Limb (tissue), 2 donors: ENCODE measurements around the gene HDAC5.
A peak's percentile ranks its signal among the peaks of the same experiment; 100 is the strongest.
"Not testable (repeated sequence)": the region's sequence is repeated elsewhere in the genome, so short reads cannot be mapped to it uniquely, and the experiment has no call there.

Source experiments
- DNase-seq, 2 donors: peaks; one replicate each; pipeline ENCODE4 v3.0.0-alpha.2; 2016; ENCODE audit errors: extremely low spot score in 2 of 2

The HDAC5 gene

DNA sequence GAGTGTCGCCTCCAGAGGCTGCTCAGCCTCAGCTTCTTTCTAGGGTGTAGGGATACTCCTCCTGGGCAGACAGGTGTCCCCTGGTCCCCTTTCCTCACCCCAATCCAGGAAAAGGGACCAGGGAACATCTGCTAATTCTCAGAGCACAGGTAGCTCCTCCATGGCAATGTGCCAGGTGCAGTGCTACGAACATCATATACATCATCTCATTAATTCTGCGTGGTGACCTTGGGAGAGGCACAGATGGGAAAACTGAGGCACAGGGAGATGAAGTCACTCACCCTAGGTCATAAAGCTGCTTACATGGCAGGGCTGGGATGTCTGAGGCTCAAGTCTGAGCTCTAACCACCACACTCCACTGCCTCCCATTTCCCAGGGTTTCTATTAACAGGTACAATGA, 11.7 kb downstream of the HDAC5 start:
- DNase-seq, result no peak

DNA sequence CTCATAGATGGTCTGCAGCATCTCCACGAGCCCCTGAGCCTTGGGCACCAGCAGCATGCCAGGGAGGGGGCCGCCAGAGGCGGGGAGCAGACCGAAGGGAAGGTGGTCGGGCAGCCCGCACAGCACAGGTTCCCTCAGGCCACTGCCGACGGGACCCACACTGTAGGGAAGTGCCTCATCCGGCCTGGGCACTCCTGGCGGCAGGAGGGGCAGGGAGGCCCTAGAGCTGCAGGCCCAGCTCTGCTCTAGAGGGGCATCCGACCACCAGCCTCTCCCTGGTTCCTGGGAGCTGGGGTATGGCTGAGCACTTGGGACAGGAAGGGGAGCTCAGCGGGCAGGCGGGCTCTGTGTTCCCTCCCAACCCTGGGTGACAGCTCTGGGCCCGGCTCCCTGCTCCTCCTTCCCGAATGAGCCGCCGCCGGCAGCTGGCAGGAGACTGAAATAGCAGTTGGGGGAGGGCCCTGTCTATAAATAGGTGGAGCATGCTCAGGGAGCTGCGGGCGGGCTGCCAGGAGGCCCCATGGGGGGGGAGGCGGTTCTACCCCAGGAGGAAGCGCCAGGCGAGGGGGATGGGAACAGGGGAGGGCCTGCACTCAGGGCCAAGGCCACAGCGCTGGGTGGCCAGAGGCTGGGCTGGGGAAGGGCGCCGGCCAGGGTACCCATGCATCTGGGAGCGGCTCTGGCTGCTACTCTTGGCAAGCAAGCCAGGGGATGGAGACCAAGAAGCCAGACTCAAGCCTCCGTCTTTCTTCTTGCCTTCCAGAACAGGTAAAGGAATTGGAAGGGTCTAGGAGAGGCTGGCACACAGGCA, 12.4 kb downstream of the HDAC5 start:
- DNase-seq, result peak; percentile 94 to 96

DNA sequence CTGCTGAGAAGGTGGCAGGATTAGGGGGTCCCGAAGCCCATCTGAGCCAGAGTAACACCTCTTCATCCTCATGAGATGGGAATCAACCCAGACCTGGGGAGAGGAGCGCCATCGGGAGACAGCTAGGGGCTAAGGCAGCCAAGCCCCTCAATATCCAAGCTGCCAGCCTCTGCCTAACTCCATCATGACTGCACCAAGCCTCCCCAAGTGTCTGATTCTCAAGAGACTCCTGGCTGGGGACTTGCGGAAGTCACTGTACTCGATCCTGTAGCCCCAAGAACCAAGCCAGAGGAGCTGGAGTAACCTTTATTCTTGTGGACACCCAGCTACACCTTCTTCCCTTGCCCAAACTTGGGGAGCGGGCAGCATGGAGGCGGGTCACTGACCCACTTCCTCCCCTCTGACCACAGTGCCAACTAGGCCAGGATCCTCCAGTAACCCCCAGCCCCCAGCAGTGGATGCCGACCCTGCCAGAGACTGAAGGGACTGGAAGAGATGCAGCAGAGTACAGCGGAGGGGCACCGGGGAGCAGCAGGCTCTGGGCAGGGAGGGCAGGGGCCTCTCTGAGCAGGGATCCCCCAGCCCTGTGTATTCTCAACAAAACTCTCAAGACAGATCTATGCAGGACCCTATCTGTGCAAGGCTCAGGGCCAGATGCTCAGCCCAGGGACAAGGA, 13.3 kb downstream of the HDAC5 start:
- DNase-seq, result no peak

DNA sequence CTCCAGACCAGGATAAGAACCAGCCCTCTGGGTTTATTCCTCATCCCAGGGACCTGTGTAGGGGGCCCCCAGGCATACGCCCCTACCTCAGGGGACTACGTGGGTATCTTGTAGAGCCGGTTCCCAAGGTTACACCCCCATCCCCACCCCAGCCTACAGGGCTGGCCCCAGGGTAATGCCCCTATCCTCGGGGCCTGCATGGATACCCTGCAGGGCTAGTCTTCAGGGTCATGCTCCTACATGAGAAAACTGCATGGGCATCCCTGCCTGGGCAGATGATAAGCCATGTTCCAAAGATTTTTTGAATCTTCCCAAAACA, 14.2 kb downstream of the HDAC5 start:
- no peak for DNase-seq

DNA sequence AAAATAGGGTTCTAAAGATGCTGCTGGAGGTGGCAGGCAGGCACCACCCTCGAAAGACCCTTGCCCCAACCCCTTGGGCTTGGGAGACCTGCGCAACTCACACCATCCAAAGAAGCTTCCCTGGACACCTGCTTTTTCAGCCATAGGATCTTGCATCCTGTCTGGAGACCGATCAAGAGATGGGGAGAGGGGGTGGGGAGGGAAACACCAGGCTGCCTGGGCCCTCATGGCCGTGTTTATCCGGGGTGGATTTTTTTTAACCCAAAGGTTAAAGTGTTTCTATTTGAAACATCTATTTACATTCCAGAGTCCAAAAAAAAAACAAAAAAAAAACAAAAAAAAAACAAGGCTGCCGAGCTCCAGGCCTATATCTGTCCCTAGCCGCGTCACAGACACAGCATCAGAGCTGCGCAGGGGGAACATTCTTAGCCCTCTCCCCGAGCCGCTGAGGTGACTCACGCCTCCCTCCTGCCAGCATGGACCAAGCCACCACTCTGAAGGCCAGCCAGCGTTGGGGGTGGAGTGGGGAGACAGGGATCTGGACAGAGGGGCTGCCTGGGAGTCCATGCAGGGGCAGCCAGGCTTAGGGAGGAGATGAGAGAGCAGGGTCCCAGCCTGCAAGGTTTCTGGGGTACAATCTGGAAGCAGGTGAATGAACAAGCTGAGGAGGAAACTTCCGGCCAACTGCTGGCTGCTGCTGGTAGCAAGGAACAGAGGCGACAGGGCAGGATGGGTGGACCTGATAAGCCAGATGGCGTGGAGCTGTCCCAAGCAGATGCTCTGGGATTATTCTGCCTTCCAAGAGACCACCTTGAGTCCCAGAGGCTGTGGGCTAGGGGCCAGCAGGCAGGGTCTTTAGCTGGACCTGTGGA, 14.8 kb downstream of the HDAC5 start:
- DNase-seq, result no peak

DNA sequence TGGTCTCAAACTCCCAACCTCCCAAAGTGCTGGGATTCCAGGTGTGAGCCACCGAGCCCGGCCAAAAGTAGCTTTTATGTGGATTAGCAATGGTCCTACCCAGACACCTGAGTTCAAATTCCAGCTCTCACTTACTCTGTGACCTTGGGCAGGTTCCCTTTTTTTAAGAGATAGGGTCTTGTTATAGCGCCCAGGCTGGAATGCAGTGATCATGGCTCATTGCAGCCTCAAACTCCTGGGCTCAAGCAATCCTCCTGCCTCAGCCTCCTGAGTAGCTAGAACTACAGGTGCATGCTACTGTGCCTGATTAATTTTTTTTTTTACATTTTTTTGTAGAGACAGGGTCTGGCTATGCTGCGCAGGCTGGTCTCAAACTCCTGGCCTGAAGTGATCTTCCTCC, 16.6 kb downstream of the HDAC5 start:
- no peak for DNase-seq

DNA sequence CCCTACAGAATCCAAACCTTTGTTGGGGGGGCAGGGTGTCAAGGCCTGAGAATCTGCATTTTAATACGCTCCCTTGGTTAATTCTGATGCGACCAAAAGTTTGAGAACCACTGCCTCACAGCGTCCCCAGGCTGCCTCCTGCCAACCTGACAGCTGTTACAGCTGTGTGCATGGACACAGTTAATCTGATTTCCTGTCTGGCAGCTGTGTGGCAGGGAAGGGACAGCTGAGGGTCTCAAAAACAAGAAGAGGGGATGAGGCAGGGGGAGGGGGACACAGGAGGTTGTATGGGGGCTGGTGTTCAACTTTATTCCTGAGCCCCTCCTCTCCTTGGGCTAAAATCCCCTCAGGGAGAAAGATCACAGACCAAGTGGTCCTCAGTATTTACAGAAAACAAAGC, 17.5 kb downstream of the HDAC5 start:
- DNase-seq, result peak in 1 of 2 donors; percentile 60

DNA sequence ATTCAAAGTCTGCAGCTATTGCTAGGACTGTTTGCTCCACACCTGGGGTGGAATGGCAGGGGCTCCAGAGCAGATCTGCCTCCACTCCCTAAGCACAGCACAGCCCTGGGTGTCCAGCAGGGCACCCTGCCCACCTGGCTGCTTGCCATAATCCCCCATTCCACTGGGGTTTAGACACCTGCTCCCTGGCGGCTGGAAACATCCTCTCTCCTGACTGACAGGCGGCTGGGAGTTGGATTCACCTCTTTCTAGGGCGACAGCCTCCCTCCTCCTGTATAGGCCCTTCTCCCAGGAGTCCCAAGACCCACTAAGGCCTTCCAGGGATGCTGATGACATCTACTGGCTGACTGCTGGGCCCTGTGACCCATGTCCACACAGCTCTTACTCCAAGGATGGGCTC, 18.0 kb downstream of the HDAC5 start:
- DNase-seq, result no peak

DNA sequence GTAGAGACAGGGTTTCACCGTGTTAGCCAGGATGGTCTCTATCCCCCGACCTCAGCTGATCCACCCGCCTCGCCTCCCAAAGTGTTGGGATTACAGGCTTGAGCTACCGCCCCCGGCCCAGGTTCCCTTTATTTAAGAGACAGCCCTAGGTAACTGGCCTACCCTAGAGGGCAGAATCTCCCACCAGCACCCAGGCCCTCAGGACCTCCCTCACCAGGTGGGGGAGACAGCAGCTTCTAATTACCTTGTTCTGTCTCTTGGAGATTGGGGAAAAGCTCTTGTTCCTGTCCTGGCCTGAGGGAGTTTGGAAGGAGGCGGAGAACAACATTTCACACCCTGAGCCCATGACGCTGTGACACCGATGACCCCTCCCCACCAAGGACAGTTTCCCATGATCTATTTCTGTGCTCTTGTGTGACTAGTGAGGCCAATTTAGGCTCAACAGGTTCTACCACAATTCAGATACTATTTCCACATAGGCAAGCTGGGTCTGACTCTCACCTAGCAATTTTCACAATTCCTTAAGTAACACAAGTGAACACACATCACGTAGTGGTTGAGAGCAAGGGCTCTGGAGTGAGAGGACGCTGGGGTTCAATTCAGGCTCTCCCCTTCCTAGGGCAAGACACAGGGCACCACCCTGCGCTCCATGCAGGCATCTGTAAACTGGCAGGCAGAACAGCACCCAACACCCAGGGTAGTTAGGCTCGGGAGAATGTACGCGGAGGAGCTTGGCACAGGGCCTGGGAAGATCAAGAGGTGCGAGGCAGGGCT, 20.4 kb downstream of the HDAC5 start:
- no peak for DNase-seq

DNA sequence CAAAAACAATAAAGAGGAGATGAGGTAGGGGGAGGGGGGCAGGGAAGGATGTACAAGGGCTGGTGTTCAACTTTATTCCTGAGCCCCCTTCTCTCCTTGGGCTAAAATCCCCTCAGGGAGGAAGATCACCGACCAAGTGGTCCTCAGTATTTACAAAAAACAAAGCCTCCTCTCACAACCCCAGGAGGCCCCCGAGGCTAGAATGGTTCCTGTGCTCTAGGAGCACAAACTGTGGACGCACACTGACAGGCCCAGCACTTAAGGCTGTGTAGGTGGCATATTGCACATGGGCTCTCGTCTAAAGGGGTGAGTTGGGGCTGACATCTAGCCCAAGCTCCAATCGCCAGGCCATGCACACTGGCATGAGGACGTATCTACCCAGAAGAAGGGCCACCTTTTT, 21.6 kb downstream of the HDAC5 start:
- not testable (repeated sequence) for DNase-seq

DNA sequence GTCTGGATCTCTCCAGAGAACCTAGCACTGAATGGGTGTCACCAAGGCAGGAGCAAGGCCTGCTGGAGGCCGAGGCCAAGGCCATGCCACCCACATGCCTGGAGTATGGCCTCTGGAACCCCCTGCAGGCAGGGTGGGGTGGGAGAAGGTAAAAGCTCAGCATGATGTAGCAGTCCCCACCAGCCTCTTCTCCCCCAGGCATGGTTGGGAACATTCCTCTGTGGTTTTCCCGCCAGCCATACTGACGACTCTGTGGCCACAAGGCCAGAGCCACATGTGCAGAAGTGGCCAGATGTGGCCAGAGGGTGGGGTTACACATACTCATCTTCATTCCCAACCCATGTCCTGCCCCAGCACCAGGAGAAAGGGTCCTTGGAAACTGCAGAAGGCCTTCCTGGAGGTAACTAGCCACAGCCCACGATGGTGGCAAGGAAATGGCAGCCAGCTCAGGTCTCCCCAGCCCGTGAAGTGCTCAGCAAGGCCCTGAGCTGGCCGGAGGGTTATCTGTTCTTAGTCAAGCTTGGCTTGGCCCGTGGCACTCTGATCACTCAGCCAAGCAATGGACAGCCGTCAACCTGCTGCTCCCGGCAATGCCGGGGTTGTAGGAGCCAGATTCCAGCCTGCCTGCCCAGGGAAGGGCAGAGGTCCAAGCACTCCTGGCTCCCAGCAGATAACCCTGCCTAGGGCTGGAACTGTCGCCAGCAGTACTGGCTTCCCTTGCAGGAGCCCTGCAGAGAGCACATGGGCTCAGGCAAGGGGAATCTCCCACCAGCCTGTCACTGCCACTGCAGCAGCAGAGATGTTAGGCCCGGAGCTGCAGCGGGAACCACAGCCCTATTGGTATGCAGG, 26.1 kb downstream of the HDAC5 start:
- DNase-seq, result no peak

DNA sequence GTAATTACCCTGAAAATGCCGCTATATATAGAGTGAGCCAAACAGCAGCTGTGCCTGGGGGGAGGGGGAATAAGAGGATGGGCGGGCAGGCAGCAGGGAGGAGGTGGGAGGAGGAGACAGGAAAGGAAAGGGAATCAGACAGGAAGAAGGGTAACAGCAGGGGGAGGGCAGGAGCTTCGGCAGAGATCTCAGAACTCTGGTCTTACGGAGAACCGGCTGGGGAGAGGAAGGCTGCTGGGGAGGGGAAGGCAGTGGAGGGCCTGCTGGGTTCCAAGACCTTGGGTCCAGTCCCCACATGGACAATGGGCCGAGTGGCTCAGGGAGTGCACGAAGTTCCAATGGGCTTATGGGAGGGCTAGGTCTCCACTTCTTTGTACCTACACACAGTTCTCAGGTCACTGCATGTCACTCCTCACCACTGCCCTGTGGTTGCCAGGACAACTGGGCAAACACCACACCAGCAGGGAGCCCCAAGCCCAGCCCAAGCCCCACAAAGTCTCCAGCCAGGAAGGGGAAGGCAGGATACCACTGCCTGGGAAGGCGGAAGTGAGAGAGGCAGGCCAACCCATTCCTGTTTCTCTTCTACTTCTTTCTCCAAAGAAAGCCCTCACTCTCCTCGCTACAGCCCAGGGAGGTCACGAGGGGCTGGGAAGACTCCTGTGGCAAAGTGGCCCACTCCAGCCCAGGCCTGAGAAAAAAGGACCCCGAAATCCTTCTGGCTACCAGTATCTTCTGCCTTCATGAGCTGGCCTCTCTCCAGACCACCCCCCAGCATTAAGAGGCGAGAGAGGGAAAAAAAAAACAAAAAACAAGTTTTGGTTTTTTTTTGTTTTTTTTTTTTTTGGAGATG, 27.6 kb downstream of the HDAC5 start:
- DNase-seq, result peak; percentile 89 to 93

DNA sequence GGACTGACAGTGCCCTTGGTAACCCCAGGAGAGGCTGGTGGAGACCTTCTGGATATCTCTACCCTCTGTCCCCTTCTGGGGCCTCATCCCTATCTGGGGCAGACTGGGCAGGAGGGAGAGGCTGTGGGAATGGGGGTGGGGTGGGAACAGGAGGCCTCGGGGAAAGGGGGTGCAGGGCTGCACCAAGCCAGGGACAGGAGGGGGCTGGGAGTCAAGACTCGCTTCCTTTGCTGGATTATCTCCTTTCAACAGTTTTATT, 28.1 kb downstream of the HDAC5 start:
- no peak for DNase-seq

DNA sequence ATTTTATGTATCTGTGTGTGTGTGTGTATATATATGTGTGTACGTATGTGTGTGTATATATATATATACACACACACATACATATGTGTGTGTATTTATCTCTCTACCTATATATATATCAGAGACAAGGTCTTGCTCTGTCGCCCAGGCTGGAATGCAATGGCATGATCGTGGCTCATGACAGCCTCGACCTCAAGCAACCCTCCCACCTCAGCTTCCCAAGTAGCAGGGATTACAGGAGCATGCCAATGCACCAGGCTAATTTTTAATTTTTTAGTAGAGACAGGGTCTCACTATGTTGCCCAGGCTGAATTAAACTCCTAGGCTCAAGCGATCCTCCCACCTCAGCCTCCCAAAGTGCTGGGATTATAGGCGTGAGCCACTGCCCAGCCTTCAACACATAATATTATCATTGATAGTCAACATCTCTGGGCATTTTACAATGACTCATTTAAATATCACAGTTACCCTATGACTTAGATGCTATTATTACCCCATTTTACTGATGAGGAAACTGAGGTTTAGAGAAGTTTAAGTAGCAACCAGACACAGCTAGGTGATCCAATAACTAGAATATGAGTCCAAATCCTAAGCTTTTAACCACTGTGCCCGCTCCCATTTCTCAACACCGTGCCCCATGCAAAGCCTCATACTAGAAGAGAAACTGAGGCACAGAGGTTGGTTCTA, 28.6 kb downstream of the HDAC5 start:
- DNase-seq, result no peak

DNA sequence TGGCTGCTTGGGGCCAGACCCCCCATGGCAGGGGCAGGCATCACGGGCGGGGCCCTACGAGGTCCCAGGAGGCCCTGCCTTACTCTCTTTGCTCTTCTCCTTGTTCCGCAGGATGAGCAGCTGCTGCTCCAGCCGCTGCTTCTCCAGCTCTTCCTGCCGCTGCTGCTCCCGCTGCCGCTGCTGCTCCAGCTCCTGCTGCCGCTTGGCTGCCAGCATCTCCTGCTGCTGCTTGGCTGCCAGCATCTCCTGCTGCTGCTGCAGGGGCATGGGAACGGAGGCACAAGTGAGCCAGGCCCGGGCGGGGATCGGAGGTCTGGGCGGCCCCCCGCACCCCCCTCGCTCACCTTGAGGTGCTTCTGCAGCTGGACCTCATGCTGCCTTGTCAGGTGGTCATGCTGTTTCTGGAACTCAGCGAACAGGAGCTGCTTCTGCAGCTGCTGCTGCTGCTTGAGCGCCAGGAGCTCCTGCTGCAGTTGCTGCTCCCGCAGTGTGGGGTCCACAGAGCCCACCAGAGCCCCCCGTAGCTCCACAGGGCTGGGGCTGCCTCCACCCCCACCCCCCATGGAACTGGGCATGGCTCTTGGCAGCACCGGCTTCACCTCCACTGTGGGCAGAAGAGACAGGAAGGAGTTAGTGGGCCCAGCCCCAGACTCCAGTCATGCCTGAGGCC, 30.1 kb downstream of the HDAC5 start:
- DNase-seq, result no peak

DNA sequence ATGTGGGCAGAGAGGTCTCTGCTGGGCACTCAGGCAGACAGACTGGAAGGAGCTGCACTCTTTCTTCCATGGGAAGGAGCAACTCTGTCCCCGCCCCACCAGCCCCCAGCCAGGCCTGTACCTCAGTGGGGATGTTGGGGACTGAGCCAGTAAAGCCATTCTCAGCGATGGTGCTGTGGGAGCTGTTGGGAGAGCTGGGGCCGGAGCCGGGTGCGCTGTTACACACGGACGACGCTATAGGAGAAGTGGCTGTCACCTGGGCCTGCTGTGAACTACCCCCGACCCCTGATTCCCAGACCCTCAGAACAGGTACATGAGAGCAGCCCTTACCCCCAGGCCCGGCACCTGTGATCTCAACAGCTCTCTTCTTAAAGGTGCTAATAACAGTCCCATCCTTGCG, 31.4 kb downstream of the HDAC5 start:
- no peak for DNase-seq

DNA sequence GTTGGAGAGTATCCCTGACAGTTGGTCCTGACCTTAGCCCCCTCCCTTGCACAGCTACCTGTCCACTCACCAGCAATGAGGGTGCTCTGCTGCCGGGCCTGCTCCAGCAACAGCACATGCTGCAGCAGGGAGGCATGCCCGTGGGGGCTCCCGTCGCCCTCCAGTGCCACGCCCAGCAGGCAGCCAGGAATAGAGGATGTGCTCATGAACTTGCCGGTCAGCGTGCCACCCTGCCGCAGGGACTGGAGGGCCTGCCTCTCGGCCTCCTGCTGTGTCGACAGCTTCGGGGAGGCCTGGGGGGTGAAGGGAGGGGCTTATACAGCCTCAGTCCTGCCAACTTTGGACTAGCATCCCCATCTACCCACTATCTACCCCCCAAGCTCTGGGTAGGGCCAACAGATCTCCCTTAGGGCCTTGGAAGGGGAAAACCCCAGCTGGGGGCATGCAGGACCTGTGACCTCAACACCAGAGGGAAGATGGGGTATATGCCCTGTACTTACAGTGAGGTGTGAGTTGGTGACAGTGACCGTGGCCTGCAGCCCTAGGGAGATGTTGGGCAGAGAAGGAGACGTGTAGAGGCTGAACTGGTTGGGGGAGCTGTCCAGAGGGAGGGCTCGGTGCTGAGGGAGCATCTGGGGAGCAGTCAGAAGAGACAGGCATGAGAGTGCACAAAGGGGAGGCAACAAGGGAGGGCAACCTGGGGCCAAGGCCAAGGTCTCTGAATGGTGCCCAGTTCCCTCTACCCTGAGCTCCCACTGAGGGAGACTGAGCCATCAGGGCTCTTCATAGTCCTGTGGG, 32.0 kb downstream of the HDAC5 start:
- DNase-seq, result no peak

DNA sequence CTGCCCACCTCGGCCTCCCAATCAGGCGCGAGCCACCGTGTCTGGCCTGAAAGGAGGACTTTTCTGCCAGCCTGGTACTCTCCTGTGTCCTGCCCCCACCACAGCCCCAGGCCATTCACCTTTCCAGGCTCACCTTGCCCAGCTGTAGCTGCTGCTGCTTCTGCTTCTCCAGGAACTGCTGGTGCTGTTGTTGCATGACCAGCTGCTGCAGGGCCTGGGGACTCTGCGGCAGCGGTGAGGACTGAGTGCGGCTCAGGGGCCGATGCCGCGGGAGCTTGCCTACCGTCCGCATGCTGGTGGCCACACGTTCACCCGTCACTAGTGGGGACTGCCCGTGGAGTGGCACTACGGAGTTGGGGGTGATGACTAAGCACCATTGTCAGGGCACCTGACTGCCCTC, 35.2 kb downstream of the HDAC5 start:
- no peak for DNase-seq
